GM18858 (cell line): ENCODE measurements around the gene CDCA3.
"Not testable (repeated sequence)": the region's sequence is repeated elsewhere in the genome, so short reads cannot be mapped to it uniquely, and the experiment has no call there.

Experiments
- ATAC-seq: cut with Tn5 transposase; IDR thresholded peaks from one replicate; pipeline ENCODE4 v1.9.1; 2021; ENCODE audit not compliant: unreplicated experiment

The CDCA3 gene

DNA sequence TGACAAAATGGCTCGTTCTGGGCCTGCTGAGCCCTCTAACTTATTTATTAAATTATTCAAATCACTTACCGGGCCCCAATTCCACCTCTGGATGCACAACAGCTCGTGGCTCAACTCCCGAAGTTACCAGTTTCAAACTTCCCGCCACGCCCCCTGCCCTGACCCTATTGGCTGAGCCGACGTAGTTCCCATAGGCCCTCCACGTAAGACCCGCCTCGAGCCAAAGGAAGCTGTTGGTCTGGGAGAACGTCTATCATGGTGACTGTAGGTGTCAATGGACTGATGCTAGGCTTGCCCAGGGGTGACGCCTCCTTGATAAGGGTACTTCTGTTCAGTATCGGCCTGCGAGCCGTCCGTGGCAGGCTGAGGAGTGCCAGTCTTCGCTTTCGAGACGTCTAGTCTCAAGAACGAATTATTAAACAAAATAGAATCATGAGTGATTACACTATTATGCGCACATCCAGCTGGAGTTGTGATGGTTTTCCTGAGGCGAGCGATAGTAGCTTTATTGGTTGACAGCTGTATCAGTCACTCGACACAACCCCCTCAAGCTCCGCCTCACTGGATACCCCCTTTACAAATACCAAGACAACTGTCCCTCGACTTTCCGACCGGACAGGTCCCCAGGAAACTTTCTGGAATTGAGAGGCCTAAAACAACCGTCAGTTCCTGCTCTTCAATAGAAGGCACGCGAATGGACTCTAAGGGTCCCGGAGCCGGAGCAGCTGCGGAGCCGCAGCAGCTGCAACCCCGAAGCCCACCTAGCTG, at the start of gene CDCA3:
Gene CDCA3, minus strand, starts transcription at position 134 of the 768 bp plus-strand sequence. CDS start 334 bp downstream, outside the sequence.
- peak; percentile 39 for ATAC-seq

DNA sequence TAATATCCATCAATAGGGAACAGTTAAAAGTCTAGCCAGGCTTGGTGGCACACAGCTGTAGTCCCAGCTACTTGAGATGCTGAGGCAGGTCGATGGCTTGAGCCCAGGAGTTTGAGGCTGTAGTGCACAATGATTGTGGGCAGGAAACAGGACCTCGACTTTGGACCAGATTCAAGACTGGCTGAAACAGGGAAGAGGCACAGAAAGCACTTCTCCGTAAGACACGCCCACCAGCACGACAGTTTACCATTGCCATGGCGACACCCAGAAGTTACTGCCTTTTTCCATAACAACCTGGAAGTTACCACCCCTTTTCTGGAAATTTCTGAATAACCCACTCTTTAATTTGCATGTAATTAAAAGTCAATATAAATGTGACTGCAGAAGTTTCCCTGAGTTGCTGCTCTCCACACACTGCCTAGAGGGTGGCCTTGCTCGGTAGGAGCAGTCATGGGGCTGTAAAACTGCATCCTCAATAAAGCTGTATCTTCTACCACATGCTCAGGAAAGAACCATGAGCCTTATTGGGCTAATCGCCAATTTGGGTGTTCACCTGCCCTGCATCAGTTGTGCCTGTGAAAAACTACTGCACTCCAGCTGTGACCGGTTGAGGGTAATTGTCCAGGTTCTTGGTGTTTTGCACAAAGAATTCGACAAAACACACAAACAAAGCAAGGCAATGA, 48.9 kb upstream of the CDCA3 start:
- ATAC-seq = no peak

DNA sequence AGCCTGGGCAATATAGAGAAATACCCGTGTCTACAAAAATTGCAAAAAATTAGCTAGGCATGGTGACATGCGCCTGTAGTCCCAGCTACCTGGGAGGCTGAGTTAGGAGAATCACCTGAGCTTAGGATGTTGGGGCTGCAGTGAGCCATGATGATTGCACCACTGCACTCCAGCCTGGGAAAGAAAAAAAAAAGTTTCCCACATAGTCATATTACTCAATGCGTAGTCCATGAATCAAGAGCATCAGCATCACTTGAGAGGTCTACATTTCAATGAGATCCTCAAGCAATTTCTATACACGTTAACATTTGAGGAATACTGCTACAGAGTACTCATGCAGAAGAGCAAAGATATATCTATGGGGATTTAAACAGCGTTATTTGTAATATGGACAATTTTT, 48.3 kb upstream of the CDCA3 start:
- ATAC-seq = no peak

DNA sequence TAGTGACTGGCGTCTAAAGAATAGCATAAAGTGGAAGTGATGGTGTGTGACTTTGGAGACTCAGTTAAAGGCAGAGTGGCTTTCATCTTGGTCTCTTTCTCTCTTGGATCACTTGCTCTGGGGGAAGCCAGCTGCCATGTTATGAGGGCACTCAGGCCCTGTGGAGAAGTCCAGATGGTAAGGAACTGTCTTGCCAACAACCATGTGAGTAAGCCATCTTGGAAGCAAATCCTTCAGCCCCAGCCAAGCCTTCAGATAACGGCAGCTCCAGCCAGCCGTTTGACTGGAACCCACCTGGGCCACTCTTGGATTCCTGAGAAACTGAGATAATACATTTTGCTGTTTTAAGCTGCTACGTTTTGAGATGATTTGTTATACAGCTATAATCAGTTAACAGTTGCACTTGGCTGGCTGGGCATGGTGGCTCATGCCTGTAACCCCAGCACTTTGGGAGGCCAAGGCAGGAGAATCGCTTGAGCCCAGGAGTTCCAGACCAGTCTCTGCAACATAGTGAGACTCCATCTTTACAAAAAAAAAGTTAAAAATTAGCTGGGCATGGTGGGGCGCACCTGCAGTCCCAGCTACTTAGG, 45.9 kb upstream of the CDCA3 start:
- ATAC-seq = no peak

DNA sequence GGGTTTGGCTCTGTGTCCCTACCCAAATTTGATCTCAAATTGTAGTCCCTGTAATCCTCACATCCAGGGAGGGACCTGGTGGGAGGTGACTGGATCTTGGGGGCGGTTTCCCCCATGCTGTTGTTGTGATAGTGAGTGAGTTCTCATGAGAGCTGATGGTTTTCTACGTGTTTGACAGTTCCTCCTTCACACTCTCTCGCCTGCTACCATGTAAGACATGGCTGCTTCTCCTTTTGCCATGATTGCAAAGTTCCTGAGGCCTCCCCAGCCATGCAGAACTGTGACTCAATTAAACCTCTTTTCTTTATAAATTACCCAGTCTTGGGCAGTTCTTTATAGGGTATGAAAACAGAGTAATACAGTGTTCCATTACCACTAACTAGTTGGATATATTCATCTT, 43.2 kb upstream of the CDCA3 start:
- ATAC-seq = no peak

DNA sequence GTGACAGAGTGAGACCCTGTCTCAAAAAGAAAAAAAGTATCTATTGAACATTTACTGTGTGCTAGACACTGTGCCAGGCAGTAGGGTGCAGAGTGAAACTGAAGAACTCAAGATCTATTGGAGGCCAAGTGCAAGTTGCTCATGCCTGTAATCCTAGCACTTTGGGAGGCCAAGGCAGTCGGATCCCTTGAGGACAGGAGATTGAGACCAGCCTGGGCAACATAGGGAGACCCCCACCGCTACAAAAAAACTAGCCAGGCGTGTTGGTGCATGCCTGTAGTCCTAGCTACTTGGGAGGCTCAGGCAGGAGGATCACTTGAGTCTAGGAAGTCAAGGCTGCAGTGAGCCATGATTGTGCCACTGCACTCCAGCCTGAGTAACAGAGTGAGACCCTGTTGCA, 41.6 kb upstream of the CDCA3 start:
- not testable (repeated sequence) for ATAC-seq

DNA sequence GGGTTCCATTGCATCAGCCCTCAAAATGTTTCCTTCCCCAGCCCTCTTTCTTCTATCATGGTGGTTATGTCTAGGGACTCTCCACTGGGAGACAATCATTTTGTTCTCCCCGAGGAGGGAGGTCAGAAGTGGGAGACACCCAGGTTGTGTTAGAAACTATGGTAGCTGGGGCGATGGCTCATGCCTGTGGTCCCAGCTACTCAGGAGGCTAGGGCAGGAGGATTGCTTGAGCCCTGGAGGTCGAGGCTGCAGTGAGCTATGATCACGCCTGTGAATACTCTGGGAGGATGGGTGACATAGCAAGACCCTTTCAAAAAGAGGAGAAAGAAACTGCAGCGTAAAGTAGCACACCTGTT, 40.5 kb upstream of the CDCA3 start:
- no peak for ATAC-seq

DNA sequence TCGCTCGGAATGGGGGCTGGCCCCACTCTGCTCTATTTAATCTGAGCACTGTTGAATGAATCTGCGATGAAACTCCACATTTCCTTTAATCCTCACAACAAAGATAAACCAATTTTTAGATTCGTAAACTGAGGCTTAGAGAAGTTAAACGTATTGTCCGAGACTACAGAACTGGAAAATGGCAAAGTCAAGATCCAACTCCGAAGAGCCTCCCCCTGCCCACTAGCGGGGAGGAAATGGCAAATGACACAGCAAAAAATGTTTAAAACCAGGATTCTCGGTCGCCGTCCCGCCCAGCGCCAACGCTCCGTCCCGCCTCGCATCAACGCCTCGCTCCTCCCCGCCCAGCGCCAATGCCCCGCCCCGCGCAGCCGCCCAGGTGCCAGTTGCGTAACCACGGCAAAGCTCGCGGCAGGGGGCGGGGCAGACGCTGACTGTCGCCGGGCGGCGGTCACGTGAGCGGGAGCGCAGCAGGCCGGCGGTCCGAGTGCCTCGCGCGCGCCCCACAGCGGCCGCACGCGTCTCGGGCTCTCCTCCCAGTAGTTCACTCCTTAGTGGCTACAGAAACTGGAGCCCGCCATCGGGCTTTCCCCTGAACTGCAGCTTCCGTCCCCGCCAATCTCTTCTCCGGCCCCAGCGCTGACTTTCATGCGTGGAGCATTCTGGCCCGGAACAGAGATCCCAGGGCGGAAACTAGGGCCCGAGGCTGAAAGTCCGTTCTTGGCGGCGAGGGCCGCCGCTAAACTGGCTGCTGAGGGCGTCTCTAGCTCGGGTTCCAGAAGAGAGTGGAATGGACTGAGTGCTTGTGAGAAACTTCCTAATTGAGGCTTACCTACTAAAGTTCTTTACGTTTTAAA, 39.9 kb upstream of the CDCA3 start:
- ATAC-seq = peak; percentile 86

DNA sequence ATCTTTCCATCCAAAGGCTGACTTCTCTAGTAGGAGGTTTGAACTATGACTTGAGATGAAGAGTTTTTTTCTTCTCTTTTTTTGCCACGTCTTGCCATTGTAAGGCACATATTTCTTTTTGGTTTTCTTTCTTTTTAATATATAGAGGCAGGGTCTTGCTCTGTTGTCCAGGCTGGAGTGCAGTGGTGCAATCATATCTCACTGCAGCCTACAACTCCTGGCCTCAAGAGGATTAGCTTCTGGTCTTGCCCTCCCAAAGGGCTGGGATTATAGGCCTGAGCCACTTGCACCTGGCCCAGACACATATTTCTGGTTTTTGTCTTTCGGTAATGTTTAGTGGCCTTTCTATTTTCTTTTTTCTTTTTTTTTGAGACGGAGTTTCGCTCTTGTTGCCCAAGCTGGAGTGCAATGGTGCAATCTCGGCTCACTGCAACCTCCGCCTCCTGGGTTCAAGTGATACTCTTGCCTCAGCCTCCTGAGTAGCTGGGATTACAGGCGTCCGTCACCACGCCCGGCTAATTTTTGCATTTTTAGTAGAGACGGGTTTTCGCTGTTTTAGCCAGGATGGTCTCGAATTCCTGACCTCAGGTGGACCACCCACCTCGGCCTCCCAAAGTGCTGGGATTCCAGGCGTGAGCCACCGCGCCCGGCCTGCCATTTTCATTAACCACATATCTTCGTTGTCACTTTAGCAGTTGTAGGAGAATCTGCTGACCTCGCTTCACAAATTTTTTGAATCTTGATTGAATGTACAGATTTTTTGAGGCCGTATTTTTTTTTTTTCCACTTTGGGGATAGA, 38.9 kb upstream of the CDCA3 start:
- not testable (repeated sequence) for ATAC-seq

DNA sequence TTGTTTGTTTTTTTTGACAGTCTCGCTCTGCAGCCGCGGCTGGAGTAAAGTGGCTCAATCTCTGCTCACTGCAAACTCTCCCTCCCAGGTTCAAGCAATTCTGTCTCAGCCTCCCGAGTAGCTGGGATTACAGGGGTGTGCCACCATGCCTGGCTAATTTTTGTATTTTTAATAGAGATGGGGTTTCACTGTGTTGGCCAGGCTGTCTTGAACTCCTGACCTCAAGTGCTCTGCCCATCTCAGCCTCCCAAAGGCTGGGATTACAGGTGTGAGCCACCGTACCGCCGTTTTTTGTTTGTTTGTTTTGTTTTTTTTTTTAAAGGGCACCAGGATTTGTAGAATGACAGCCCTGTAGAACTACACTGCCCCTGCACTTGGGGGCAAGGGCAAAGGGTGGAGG, 37.7 kb upstream of the CDCA3 start:
- not testable (repeated sequence) for ATAC-seq

DNA sequence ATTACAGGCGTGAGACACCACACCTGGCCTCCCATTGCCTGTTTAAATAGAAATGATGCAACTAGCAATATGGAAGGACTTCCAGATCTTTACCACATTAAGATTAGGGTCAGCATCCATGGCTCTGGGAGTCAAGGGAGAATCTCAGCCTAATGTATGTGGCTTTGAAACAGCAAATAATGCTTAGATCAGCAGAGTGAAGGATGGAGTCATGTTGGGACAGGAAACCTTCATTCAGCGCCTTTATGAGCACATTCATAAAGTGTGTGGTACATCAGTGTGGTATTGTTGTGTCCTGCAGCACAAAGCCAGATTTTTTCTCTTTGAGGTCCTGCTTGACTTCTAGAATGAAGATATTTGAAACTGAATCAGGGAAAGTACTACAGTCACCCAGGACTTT, 37.3 kb upstream of the CDCA3 start:
- ATAC-seq = no peak

DNA sequence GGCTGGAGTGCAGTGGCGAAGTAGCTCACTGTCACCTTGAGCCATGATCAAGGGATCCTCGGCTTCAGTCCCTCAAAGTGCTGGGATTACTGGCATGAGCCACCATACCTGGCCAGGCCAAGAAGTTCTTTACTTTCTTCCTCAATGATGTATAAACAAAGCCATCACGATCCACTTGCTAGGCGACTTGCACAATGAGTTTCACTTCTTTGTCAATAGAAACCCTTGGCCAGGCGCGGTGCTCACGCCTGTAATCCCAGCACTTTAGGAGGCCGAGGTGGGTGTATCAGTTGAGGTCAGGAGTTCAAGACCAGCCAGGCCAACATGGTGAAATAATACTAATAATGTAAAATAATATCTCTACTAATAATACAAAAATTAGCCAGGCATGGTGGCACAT, 36.4 kb upstream of the CDCA3 start:
- ATAC-seq = no peak

DNA sequence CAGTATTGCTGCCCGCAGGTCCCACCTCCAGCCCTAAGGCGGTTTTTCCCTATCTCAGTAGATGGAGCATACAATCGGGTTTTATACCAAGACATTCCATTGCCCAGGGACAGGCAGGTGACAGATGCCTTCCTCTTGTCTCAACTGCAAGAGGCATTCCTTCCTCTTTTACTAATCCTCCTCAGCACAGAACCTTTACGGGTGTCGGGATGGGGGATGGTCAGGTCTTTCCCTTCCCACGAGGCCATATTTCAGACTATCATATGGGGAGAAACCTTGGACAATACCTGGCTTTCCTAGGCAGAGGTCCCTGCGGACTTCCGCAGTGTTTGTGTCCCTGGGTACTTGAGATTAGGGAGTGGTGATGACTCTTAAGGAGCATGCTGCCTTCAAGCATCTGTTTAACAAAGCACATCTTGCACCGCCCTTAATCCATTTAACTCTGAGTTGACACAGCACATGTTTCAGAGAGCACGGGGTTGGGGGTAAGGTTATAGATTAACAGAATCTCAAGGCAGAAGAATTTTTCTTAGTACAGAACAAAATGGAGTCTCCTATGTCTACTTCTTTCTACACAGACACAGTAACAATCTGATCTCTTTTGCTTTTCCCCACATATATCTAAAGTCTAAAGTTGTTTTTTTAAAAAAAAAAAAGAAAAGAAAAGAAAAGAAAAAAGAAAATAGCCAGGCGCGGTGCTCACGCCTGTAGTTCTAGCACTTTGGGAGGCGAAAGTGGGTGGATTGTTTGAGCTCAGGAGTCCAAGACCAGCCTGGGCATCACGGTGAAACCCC, 35.3 kb upstream of the CDCA3 start:
- ATAC-seq = not testable (repeated sequence)

DNA sequence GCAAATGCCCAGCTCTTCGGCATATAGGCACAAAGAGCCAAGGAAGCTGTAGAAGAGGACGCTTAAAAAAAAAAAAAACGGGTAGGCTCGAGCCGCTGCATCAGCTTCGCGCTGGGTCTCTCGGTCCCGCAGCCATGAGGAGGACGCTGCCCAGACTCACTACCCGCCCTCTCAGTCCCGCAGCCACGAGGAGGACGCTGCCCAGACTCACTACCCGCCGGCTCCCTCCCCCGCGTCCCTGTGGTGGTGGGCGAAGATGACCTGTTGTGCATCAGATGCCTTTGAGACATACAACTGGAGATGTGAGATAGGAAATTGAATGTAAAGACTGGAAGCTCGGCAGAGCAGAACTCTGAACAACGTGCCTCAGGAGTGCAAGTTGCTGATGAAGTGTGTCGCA, 33.5 kb upstream of the CDCA3 start:
- ATAC-seq = no peak

DNA sequence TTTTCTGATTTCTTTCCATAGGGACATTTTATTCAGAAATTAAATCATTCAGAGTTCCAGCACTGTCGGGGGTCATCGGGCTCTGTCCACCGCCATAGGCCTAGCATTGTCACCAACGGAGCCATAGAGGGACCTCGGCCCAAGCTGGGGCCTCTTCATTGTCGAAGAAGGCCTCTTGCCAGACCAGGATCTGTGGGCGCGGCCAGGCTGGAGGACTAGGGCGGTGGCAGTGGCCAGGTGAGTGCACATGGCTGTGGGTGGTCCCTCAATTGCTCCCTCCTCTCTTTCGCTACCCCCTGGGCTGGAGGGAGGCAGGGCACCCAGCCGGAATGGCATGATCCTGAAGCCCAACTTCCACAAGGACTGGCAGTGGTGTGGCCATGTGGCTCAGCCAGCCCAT, 32.6 kb upstream of the CDCA3 start:
- no peak for ATAC-seq

DNA sequence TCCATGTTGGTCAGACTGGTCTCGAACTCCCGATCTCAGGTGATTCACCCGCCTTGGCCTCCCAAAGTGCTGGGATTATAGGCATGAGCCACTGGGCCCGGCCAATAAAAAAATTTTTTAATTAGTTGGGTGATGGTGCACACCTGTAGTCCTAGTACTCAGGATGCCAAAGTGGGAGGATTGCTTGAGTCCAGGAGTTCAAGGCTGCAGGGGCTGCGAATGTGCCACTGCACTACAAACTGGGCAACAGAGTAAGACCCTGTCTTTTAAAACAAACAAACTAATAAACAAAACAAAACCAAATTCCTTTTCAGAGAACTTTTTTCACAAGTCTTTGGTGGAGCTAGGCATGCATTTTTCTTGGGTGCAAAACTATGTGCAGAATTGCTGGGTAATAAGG, 32.2 kb upstream of the CDCA3 start:
- ATAC-seq = no peak

DNA sequence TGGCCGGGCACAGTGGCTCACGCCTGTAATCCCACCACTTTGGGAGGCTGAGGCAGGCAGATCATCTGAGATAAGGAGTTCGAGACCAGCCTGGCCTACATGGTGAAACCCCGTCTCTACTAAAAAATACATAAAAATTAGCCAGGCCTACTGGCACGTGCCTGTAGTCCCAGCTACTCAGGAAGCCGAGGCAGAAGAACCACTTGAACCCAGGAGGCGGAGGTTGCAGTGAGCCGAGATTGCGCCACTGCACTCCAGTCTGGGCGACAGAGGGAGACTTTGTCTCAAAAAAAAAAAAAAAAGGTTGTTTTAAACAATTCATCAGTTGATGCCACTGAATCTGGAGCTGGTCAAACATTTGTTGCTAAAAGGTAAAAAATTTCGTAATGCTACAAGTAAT, 28.7 kb upstream of the CDCA3 start:
- not testable (repeated sequence) for ATAC-seq

DNA sequence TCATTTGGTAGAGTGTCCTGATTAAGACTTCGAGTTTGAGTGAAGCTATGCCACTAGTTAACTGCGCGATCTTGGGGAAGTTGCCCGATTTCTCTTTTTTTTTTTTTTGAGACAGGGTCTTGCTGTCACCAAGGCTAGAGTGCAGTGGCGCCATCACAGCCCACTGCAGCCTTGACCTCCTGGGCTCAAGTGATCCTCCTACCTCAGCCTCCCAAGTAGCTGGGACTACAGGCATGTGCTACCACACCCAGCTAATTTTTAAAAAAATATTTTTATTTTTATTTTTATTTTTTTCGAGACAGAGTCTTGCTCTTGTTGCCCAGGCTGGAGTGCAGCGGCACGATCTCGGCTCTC, 22.9 kb upstream of the CDCA3 start:
- ATAC-seq = not testable (repeated sequence)

DNA sequence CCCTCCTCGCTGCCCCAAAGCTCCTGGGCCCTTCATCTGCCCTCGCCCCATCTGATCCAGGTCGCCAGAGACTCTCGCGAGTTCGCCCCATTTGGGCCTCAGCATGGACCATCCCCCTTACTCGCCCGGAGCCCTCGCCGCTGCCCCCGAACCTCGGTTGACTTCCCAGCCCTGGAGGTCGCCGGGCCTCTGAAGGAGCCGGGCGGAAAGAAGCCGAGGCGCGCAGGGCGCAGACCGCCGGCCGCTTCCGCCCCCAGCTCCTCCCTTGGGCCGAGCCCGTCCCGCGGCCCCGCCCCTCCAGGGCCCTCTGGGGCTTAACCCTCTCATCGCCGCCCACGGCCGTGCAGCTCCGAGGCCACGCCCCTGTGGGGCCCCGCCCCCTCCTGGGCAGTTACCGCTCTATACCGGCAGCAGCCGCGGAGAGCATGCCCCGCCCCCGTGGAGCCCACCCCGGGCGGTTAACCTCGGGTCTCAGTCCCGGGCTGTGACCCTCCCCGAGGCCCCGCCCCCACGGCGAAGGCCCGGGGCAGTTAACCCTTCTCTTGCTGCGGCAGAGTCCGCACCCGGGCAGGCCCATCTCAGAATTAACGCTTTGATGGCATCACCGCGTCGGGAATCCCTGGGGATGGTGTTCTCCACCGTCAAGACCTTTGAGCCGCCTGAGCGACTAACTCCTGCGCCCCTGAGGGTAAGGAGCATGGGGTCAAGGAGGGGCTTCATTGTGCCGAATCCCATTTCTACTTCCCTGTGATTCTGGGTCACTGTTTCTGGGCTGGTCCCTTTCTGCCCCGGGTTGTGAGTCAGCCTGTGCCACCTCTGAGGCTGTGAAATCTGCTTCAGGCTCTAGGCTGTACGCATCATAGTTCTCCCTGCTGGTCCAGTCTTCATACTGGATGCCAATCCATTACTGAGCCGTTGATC, 22.3 kb upstream of the CDCA3 start, which contains the start of gene SPSB2:
Gene SPSB2, minus strand, starts transcription at position 210 of the 921 bp plus-strand sequence. CDS start 402 bp downstream, outside the sequence.
- ATAC-seq = peak; percentile 43
